HG02938 (cell line): ENCODE data around the gene MKNK2.
"Not testable (repeated sequence)": the region's sequence is repeated elsewhere in the genome, so short reads cannot be mapped to it uniquely, and the experiment has no call there.

Experiments used
- ATAC-seq: cut with Tn5 transposase; IDR thresholded peaks from one replicate; pipeline ENCODE4 v1.9.1; 2021; ENCODE audit warnings: mild to moderate bottlenecking, moderate library complexity; ENCODE audit not compliant: unreplicated experiment

MKNK2 gene

GRCh38 chr19:2044709-2045500 lies 6.1 kb downstream of the MKNK2 start:
- ATAC-seq = no peak

- ATAC-seq = no peak
Observed at GRCh38 chr19:2043961-2044708, 6.9 kb downstream of the MKNK2 start.

GRCh38 chr19:2043251-2043641 lies 7.8 kb downstream of the MKNK2 start:
- ATAC-seq = no peak

GRCh38 chr19:2042485-2043250 lies 8.4 kb downstream of the MKNK2 start:
- peak; percentile 7 for ATAC-seq

- peak; percentile 44 for ATAC-seq
Observed at GRCh38 chr19:2041683-2042484, 9.2 kb downstream of the MKNK2 start.

- ATAC-seq = no peak
Observed at GRCh38 chr19:2041433-2041682, 9.7 kb downstream of the MKNK2 start.

GRCh38 chr19:2040647-2041432 lies 10.2 kb downstream of the MKNK2 start:
- ATAC-seq = no peak

- ATAC-seq = no peak
Observed at GRCh38 chr19:2039959-2040646, 10.9 kb downstream of the MKNK2 start.

GRCh38 chr19:2039089-2039958 lies 11.7 kb downstream of the MKNK2 start:
- ATAC-seq = no peak

GRCh38 chr19:2038284-2039088 lies 12.6 kb downstream of the MKNK2 start:
- ATAC-seq = no peak

GRCh38 chr19:2037651-2038255 lies 13.3 kb downstream of the MKNK2 start:
- ATAC-seq = no peak

- no peak for ATAC-seq
Observed at GRCh38 chr19:2036424-2036823, 14.6 kb downstream of the MKNK2 start.

- ATAC-seq = no peak
Observed at GRCh38 chr19:2035590-2035991, 15.5 kb downstream of the MKNK2 start.

GRCh38 chr19:2034729-2035589 lies 16.1 kb downstream of the MKNK2 start:
- no peak for ATAC-seq

GRCh38 chr19:2034253-2034652 lies 16.8 kb downstream of the MKNK2 start:
- not testable (repeated sequence) for ATAC-seq

- no peak for ATAC-seq
Observed at GRCh38 chr19:2033825-2034159, 17.3 kb downstream of the MKNK2 start.
